Raji (cell line): ENCODE results near the gene RXRA.

Experiments
- POLR2A ChIP-seq: IDR thresholded peaks from 2 replicates; pipeline ENCODE4 v1.6.1; 2011; ENCODE audit warnings: low read depth, low read length, control low read depth; ENCODE audit not compliant: insufficient read depth

Gene RXRA

DNA sequence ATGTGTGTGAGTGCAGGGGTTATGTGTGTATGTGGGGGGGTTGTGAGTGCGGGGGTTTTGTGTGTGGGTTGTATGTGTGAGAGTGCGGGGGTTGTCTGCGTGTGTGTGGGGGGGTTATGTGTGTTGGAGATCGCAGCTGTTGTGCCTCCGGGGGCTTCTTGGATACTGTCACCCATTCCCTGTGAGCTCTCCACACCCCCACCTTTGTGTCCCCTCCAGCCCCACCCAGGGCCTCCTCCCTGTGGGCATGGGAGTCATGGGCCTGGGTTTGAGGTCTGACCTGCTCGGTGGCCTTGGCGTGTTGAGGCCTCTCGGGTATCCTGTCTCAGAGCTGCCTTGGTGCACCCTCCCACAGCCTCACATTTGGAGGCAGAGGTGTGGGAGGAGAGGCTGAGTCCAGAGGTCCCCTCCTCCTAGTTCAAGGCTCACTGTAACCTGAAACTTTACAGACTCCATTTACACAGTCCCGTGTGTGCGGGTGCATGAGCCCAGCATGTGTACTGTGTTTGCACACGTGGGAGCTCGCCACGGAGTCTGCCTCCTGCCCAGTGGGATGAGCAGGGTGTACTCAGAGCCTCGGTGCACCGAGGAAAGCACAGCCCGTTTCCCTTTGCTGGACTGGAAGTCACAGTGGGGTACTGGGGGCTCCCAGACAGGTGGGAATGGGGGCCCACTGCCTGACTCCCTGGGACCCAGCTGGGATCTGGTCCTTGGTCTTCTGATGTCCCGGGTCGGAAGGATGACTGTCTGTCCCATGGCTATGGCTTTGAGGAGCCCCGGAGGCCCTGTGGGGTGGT, 43.4 kb downstream of the RXRA start:
- TF ChIP-seq POLR2A, result no peak

GRCh38 chr9:134370213-134370492, 43.9 kb downstream of the RXRA start:
- no peak for TF ChIP-seq POLR2A

- TF ChIP-seq POLR2A, result no peak
Observed at GRCh38 chr9:134370638-134371037, 44.4 kb downstream of the RXRA start.

GRCh38 chr9:134371731-134372130, 45.5 kb downstream of the RXRA start:
- no peak for TF ChIP-seq POLR2A

GRCh38 chr9:134372581-134373267, 46.5 kb downstream of the RXRA start:
- TF ChIP-seq POLR2A, result no peak

DNA sequence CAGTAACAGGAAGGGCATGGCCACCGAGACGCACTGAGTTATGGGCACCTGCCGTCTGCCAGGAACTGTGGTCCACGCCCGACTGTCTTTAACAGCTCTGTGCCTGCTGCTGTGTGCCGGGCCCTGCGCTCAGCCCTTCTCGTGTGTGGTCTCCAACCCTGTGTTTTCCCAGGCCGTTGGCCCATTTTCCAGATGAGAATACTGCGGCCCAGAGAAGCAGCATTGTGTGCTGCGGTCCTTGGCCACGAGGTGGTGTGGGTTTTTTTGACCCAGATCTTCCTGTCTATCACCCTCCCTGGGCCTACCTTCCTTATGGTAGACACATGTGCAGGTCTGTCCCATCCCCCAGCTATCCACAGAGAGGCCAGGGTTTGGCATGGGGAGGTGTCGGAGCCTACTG, 47.0 kb downstream of the RXRA start:
- TF ChIP-seq POLR2A, result no peak

- no peak for TF ChIP-seq POLR2A
Observed at GRCh38 chr9:134373953-134374300, 47.7 kb downstream of the RXRA start.

- no peak for TF ChIP-seq POLR2A
Observed at GRCh38 chr9:134374301-134375010, 48.2 kb downstream of the RXRA start.

GRCh38 chr9:134375011-134375390, 48.7 kb downstream of the RXRA start:
- TF ChIP-seq POLR2A, result no peak

GRCh38 chr9:134375430-134376385, 49.5 kb downstream of the RXRA start:
- TF ChIP-seq POLR2A, result no peak

GRCh38 chr9:134376386-134377142, 50.3 kb downstream of the RXRA start:
- no peak for TF ChIP-seq POLR2A

DNA sequence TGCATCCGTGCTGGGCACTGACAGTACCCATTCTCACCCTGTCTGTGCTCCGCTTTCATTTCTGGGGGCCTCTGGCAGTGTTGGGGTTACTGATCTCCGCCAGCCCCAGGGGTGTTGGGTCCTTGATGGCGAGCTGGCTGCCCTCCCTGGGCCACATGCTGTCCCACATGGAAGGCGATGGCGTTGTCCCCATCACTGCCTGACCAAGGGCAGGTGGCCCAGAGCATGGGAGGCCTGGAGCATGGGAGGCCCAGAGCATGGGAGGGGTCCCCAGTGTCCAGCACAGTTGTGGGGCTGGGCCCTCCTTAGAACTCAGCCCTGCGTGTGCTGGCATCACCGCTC, 50.9 kb downstream of the RXRA start:
- no peak for TF ChIP-seq POLR2A

DNA sequence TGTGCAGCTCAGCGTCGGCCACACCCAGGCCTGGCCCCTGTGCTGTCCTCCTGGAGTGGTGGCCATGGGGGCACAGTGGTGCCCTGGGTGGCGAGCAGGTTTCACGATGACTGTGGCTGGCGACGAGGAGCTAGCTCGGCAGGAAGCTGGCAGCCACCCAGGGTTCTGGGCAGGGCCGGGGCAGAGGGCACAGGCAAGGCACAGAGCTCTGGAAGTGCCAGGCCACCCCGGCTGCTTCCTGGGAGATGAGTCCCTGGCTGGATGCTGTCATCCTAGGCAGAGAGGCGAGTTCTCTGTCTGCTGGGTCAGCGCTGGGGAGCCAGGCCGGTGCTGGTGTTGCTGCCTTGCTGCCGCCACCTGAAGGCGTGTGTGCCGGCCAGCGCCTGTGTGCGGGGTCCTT, 51.7 kb downstream of the RXRA start:
- no peak for TF ChIP-seq POLR2A

GRCh38 chr9:134378901-134379338, 52.7 kb downstream of the RXRA start:
- TF ChIP-seq POLR2A, result no peak
